Measurements from ENCODE around the gene ZNF580. TPM values are rescaled to one million over a fixed set of nuclear protein-coding genes. Genes with fewer than 3 reads are reported as not detected.

The ZNF580 gene
- total and polyA plus RNA-seq, 9 of the 15 experiments (the other 6 are each of a cell fraction or from before 2014, with no cell fraction given), result 2.3 to 47.4 (median 6.0) TPM

DNA sequence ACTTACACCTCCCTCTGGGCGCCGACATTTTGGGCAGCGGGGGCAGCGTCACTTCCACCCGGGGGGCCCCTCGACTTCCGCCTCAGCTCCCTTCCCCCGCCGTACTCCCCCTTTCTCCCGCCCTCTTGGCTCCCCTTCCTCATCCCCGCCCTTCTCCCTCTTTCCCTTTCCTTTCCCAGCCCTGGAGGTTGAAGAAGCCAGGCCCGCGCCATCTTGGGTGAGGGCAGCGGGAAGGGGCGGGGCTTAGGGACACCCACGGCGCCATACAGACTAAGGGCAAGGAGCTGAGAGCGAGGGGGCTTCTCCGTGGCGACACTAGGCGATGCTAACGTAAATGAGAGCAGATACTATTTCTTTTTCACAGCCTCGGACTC, 41.3 kb upstream of the ZNF580 start, which contains the start of gene FIZ1 (continued):
- TF ChIP-seq, protein P1, sequence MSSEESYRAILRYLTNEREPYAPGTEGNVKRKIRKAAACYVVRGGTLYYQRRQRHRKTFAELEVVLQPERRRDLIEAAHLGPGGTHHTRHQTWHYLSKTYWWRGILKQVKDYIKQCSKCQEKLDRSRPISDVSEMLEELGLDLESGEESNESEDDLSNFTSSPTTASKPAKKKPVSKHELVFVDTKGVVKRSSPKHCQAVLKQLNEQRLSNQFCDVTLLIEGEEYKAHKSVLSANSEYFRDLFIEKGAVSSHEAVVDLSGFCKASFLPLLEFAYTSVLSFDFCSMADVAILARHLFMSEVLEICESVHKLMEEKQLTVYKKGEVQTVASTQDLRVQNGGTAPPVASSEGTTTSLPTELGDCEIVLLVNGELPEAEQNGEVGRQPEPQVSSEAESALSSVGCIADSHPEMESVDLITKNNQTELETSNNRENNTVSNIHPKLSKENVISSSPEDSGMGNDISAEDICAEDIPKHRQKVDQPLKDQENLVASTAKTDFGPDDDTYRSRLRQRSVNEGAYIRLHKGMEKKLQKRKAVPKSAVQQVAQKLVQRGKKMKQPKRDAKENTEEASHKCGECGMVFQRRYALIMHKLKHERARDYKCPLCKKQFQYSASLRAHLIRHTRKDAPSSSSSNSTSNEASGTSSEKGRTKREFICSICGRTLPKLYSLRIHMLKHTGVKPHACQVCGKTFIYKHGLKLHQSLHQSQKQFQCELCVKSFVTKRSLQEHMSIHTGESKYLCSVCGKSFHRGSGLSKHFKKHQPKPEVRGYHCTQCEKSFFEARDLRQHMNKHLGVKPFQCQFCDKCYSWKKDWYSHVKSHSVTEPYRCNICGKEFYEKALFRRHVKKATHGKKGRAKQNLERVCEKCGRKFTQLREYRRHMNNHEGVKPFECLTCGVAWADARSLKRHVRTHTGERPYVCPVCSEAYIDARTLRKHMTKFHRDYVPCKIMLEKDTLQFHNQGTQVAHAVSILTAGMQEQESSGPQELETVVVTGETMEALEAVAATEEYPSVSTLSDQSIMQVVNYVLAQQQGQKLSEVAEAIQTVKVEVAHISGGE (CRISPR knock-in tag; IDR thresholded peaks at IDR 0.05), result peak in 1 of 3 experiments; percentile 89; a peak in 2 of 6 replicates
- no peak for TF ChIP-seq CBX2 (IDR thresholded peaks at IDR 0.05; ENCODE audit: insufficient read depth, low read length, poor library complexity, severe bottlenecking)
- peak; percentile 21 for TF ChIP-seq RNF2 (IDR thresholded peaks at IDR 0.05)
- no peak for TF ChIP-seq ZNF586 (CRISPR knock-in tag; conservative IDR thresholded peaks at IDR 0.05)
- TF ChIP-seq SIN3B (IDR thresholded peaks at IDR 0.05; ENCODE audit: low read depth), result no peak
- no peak for TF ChIP-seq ZFPM2 (CRISPR knock-in tag; IDR thresholded peaks at IDR 0.05)
- no peak for TF ChIP-seq CSDE1 (IDR thresholded peaks at IDR 0.05)
- TF ChIP-seq PHF8 (IDR thresholded peaks at IDR 0.05; ENCODE audit: borderline replicate concordance, low read length), result peak; percentile 43
- TF ChIP-seq ZNF184 (CRISPR knock-in tag; IDR thresholded peaks at IDR 0.05), result no peak
- TF ChIP-seq BRD9 (IDR thresholded peaks at IDR 0.05; ENCODE audit: low read depth, partially characterized antibody), result no peak
- TF ChIP-seq ZNF668 (CRISPR knock-in tag; IDR thresholded peaks at IDR 0.05), result no peak
- TF ChIP-seq HNRNPLL (IDR thresholded peaks at IDR 0.05; ENCODE audit: low read depth, low read length, poor library complexity, severe bottlenecking), result no peak
- TF ChIP-seq, protein P2, sequence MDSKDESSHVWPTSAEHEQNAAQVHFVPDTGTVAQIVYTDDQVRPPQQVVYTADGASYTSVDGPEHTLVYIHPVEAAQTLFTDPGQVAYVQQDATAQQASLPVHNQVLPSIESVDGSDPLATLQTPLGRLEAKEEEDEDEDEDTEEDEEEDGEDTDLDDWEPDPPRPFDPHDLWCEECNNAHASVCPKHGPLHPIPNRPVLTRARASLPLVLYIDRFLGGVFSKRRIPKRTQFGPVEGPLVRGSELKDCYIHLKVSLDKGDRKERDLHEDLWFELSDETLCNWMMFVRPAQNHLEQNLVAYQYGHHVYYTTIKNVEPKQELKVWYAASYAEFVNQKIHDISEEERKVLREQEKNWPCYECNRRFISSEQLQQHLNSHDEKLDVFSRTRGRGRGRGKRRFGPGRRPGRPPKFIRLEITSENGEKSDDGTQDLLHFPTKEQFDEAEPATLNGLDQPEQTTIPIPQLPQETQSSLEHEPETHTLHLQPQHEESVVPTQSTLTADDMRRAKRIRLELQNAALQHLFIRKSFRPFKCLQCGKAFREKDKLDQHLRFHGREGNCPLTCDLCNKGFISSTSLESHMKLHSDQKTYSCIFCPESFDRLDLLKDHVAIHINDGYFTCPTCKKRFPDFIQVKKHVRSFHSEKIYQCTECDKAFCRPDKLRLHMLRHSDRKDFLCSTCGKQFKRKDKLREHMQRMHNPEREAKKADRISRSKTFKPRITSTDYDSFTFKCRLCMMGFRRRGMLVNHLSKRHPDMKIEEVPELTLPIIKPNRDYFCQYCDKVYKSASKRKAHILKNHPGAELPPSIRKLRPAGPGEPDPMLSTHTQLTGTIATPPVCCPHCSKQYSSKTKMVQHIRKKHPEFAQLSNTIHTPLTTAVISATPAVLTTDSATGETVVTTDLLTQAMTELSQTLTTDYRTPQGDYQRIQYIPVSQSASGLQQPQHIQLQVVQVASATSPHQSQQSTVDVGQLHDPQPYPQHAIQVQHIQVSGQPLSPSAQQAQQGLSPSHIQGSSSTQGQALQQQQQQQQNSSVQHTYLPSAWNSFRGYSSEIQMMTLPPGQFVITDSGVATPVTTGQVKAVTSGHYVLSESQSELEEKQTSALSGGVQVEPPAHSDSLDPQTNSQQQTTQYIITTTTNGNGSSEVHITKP (IDR thresholded peaks at IDR 0.05; ENCODE audit: partially characterized antibody), result peak; percentile 81
- TF ChIP-seq SMC3 (conservative IDR thresholded peaks at IDR 0.05; ENCODE audit: insufficient read depth, low read depth, low read length), result no peak
- no peak for TF ChIP-seq KLF16 (IDR thresholded peaks at IDR 0.05)
- peak; percentile 5; the same call in 1 of the 2 replicates for TF ChIP-seq TCF7L2 (IDR thresholded peaks at IDR 0.05; ENCODE audit: low read depth, low read length)
- TF ChIP-seq SRSF1 (IDR thresholded peaks at IDR 0.05; ENCODE audit: low read depth, low read length), result no peak
- no peak for TF ChIP-seq RBM39 (optimal IDR thresholded peaks at IDR 0.05; ENCODE audit: low read depth, low read length)
- no peak for TF ChIP-seq TCF7 (IDR thresholded peaks at IDR 0.05; ENCODE audit: borderline replicate concordance)
- no peak for TF ChIP-seq EWSR1 (IDR thresholded peaks at IDR 0.05; ENCODE audit: borderline replicate concordance, low read depth, partially characterized antibody)
- TF ChIP-seq RCOR1 (IDR thresholded peaks at IDR 0.05; ENCODE audit: borderline replicate concordance in 1 of 2, low read depth in 2 of 2, low read length in 2 of 2), result 0 out of 4 replicates have a peak, but pooled peaks of 1 of the 2 experiments have one; percentile 9
- TF ChIP-seq HLTF (IDR thresholded peaks at IDR 0.05), result no peak
- TF ChIP-seq HNRNPH1 (optimal IDR thresholded peaks at IDR 0.05; ENCODE audit: low read depth, low read length), result no peak
